Measurements from ENCODE around the gene ZBTB9.

DNA sequence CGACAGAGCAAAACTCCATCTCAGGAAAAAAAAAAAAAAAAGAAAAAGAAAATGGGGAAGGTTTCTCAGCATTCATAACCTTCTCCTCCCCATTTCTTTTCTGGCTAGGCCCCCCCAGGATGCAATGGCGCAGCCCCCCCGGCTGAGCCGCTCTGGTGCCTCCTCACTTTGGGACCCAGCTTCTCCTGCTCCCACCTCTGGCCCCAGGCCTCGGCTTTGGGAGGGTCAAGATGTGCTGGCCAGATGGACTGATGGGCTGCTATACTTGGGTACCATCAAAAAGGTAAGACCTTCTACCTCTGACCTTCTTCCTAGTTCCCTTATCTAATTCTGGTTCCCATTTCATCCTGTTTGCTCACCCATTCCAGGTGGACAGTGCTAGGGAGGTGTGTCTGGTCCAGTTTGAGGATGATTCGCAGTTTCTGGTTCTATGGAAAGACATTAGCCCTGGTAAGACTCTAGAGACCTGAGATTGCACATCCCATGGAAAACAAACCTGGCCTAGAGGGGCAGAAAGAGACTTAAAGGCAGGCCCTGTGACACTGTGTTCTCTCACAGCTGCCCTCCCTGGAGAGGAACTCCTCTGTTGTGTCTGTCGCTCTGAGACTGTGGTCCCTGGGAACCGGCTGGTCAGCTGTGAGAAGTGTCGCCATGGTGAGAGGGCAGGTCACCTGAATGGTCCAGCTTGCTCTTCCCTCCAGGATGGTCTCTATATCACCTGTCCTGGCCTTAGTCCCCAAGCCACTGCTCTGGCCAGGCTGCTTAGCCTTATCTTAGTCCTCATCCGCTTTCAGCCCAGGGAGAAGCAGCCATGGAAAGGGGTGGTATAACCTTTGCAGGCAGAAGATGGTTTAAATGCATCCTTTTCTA is 42.0 kb upstream of the ZBTB9 start:
- TF ChIP-seq, protein P1, sequence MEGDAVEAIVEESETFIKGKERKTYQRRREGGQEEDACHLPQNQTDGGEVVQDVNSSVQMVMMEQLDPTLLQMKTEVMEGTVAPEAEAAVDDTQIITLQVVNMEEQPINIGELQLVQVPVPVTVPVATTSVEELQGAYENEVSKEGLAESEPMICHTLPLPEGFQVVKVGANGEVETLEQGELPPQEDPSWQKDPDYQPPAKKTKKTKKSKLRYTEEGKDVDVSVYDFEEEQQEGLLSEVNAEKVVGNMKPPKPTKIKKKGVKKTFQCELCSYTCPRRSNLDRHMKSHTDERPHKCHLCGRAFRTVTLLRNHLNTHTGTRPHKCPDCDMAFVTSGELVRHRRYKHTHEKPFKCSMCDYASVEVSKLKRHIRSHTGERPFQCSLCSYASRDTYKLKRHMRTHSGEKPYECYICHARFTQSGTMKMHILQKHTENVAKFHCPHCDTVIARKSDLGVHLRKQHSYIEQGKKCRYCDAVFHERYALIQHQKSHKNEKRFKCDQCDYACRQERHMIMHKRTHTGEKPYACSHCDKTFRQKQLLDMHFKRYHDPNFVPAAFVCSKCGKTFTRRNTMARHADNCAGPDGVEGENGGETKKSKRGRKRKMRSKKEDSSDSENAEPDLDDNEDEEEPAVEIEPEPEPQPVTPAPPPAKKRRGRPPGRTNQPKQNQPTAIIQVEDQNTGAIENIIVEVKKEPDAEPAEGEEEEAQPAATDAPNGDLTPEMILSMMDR (IDR thresholded peaks at IDR 0.05; ENCODE audit: insufficient read depth, low read length), result no peak
- TF ChIP-seq, protein P2, sequence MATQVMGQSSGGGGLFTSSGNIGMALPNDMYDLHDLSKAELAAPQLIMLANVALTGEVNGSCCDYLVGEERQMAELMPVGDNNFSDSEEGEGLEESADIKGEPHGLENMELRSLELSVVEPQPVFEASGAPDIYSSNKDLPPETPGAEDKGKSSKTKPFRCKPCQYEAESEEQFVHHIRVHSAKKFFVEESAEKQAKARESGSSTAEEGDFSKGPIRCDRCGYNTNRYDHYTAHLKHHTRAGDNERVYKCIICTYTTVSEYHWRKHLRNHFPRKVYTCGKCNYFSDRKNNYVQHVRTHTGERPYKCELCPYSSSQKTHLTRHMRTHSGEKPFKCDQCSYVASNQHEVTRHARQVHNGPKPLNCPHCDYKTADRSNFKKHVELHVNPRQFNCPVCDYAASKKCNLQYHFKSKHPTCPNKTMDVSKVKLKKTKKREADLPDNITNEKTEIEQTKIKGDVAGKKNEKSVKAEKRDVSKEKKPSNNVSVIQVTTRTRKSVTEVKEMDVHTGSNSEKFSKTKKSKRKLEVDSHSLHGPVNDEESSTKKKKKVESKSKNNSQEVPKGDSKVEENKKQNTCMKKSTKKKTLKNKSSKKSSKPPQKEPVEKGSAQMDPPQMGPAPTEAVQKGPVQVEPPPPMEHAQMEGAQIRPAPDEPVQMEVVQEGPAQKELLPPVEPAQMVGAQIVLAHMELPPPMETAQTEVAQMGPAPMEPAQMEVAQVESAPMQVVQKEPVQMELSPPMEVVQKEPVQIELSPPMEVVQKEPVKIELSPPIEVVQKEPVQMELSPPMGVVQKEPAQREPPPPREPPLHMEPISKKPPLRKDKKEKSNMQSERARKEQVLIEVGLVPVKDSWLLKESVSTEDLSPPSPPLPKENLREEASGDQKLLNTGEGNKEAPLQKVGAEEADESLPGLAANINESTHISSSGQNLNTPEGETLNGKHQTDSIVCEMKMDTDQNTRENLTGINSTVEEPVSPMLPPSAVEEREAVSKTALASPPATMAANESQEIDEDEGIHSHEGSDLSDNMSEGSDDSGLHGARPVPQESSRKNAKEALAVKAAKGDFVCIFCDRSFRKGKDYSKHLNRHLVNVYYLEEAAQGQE (IDR thresholded peaks at IDR 0.05; ENCODE audit: insufficient replicate concordance, low read depth), result no peak
- no peak for TF ChIP-seq POLR2AphosphoS5 (IDR thresholded peaks at IDR 0.05; ENCODE audit: low read depth)
